ENCODE results near the gene TMEM244.

The TMEM244 gene

GRCh38 chr6:129860908-129861665 lies at the start of gene TMEM244:
Gene TMEM244, minus strand, starts transcription at chr6:129861315. Its CDS starts 127 bp downstream, at chr6:129861188.
- Histone ChIP-seq H3K27me3 (ENCODE audit: insufficient read depth, low read length) (no peaks in the 10 kb centered on the region), H3K4me1 (ENCODE audit: insufficient read depth, low read length) (peaks cover 7% of the 10 kb centered on the region; the same call in 1 of the 2 replicates), H3K4me3 (ENCODE audit: low read length) (no peak within 1 kb of the TSS), H3K9me3 (ENCODE audit: insufficient read depth, low read depth, low read length) (no peaks in the 10 kb centered on the region), H3K36me3 (ENCODE audit: insufficient read depth, low read depth, low read length) (no peaks in the 10 kb centered on the region), H3K27ac (ENCODE audit: low read length) (no peak within 1 kb of the TSS), H3K9ac (ENCODE audit: low read depth, low read length) (no peak within 1 kb of the TSS)

GRCh38 chr6:129908858-129909257 lies 47.7 kb upstream of the TMEM244 start:
- Histone ChIP-seq H3K4me1 (ENCODE audit: insufficient read depth, low read length) (no peaks in the 10 kb centered on the region), H3K27ac (ENCODE audit: low read length) (no peak overlapping the region), H3K9ac (ENCODE audit: low read depth, low read length) (no peak overlapping the region), H3K4me3 (ENCODE audit: low read length) (no peak overlapping the region), H3K36me3 (ENCODE audit: insufficient read depth, low read depth, low read length) (no peaks in the 10 kb centered on the region), H3K27me3 (ENCODE audit: insufficient read depth, low read length) (no peaks in the 10 kb centered on the region), H3K9me3 (ENCODE audit: insufficient read depth, low read depth, low read length) (no peaks in the 10 kb centered on the region)

- no peaks in the 10 kb centered on the region for H3K36me3 ChIP-seq (ENCODE audit: insufficient read depth, low read depth, low read length)
- H3K4me3 ChIP-seq (ENCODE audit: low read length), result no peak overlapping the region
- no peak overlapping the region for H3K9ac ChIP-seq (ENCODE audit: low read depth, low read length)
- no peaks in the 10 kb centered on the region for H3K9me3 ChIP-seq (ENCODE audit: insufficient read depth, low read depth, low read length)
- no peak overlapping the region for H3K27ac ChIP-seq (ENCODE audit: low read length)
- no peaks in the 10 kb centered on the region for H3K27me3 ChIP-seq (ENCODE audit: insufficient read depth, low read length)
- H3K4me1 ChIP-seq (ENCODE audit: insufficient read depth, low read length), result no peaks in the 10 kb centered on the region
Observed at GRCh38 chr6:129908356-129908755, 47.2 kb upstream of the TMEM244 start.

- no peaks in the 10 kb centered on the region for H3K9me3 ChIP-seq (ENCODE audit: insufficient read depth, low read depth, low read length)
- no peaks in the 10 kb centered on the region for H3K36me3 ChIP-seq (ENCODE audit: insufficient read depth, low read depth, low read length)
- H3K27me3 ChIP-seq (ENCODE audit: insufficient read depth, low read length), result no peaks in the 10 kb centered on the region
- no peak overlapping the region for H3K9ac ChIP-seq (ENCODE audit: low read depth, low read length)
- no peak overlapping the region for H3K27ac ChIP-seq (ENCODE audit: low read length)
- H3K4me3 ChIP-seq (ENCODE audit: low read length), result no peak overlapping the region
- no peaks in the 10 kb centered on the region for H3K4me1 ChIP-seq (ENCODE audit: insufficient read depth, low read length)
Observed at GRCh38 chr6:129906515-129907077, 45.5 kb upstream of the TMEM244 start.

- Histone ChIP-seq H3K9ac (ENCODE audit: low read depth, low read length) (no peak overlapping the region), H3K36me3 (ENCODE audit: insufficient read depth, low read depth, low read length) (no peaks in the 10 kb centered on the region), H3K4me3 (ENCODE audit: low read length) (no peak overlapping the region), H3K27me3 (ENCODE audit: insufficient read depth, low read length) (no peaks in the 10 kb centered on the region), H3K27ac (ENCODE audit: low read length) (no peak overlapping the region), H3K4me1 (ENCODE audit: insufficient read depth, low read length) (no peaks in the 10 kb centered on the region), H3K9me3 (ENCODE audit: insufficient read depth, low read depth, low read length) (no peaks in the 10 kb centered on the region)
Observed at GRCh38 chr6:129903082-129903481, 42.0 kb upstream of the TMEM244 start.

GRCh38 chr6:129902681-129903080 lies 41.6 kb upstream of the TMEM244 start:
- Histone ChIP-seq H3K4me1 (ENCODE audit: insufficient read depth, low read length) (no peaks in the 10 kb centered on the region), H3K27me3 (ENCODE audit: insufficient read depth, low read length) (no peaks in the 10 kb centered on the region), H3K36me3 (ENCODE audit: insufficient read depth, low read depth, low read length) (no peaks in the 10 kb centered on the region), H3K9me3 (ENCODE audit: insufficient read depth, low read depth, low read length) (no peaks in the 10 kb centered on the region), H3K4me3 (ENCODE audit: low read length) (no peak overlapping the region), H3K27ac (ENCODE audit: low read length) (no peak overlapping the region), H3K9ac (ENCODE audit: low read depth, low read length) (no peak overlapping the region)

- Histone ChIP-seq H3K27ac (ENCODE audit: low read length) (no peak overlapping the region), H3K4me1 (ENCODE audit: insufficient read depth, low read length) (no peaks in the 10 kb centered on the region), H3K9me3 (ENCODE audit: insufficient read depth, low read depth, low read length) (no peaks in the 10 kb centered on the region), H3K36me3 (ENCODE audit: insufficient read depth, low read depth, low read length) (no peaks in the 10 kb centered on the region), H3K9ac (ENCODE audit: low read depth, low read length) (no peak overlapping the region), H3K4me3 (ENCODE audit: low read length) (no peak overlapping the region), H3K27me3 (ENCODE audit: insufficient read depth, low read length) (no peaks in the 10 kb centered on the region)
Observed at GRCh38 chr6:129901910-129902309, 40.8 kb upstream of the TMEM244 start.

GRCh38 chr6:129895692-129896091 lies 34.6 kb upstream of the TMEM244 start:
- Histone ChIP-seq H3K27me3 (ENCODE audit: insufficient read depth, low read length) (no peaks in the 10 kb centered on the region), H3K27ac (ENCODE audit: low read length) (no peak overlapping the region), H3K4me3 (ENCODE audit: low read length) (no peak overlapping the region), H3K9ac (ENCODE audit: low read depth, low read length) (no peak overlapping the region), H3K4me1 (ENCODE audit: insufficient read depth, low read length) (no peaks in the 10 kb centered on the region), H3K36me3 (ENCODE audit: insufficient read depth, low read depth, low read length) (no peaks in the 10 kb centered on the region), H3K9me3 (ENCODE audit: insufficient read depth, low read depth, low read length) (no peaks in the 10 kb centered on the region)

- Histone ChIP-seq H3K9me3 (ENCODE audit: insufficient read depth, low read depth, low read length) (no peaks in the 10 kb centered on the region), H3K27ac (ENCODE audit: low read length) (no peak overlapping the region), H3K4me1 (ENCODE audit: insufficient read depth, low read length) (no peaks in the 10 kb centered on the region; the same call in 1 of the 2 replicates), H3K36me3 (ENCODE audit: insufficient read depth, low read depth, low read length) (no peaks in the 10 kb centered on the region), H3K4me3 (ENCODE audit: low read length) (no peak overlapping the region), H3K27me3 (ENCODE audit: insufficient read depth, low read length) (no peaks in the 10 kb centered on the region), H3K9ac (ENCODE audit: low read depth, low read length) (no peak overlapping the region)
Observed at GRCh38 chr6:129894921-129895320, 33.8 kb upstream of the TMEM244 start.

GRCh38 chr6:129893640-129894039 lies 32.5 kb upstream of the TMEM244 start:
- H3K9me3 ChIP-seq (ENCODE audit: insufficient read depth, low read depth, low read length), result no peaks in the 10 kb centered on the region
- H3K4me1 ChIP-seq (ENCODE audit: insufficient read depth, low read length), result no peaks in the 10 kb centered on the region; the same call in 1 of the 2 replicates
- no peaks in the 10 kb centered on the region for H3K36me3 ChIP-seq (ENCODE audit: insufficient read depth, low read depth, low read length)
- no peak overlapping the region for H3K9ac ChIP-seq (ENCODE audit: low read depth, low read length)
- no peak overlapping the region for H3K4me3 ChIP-seq (ENCODE audit: low read length)
- H3K27ac ChIP-seq (ENCODE audit: low read length), result no peak overlapping the region
- H3K27me3 ChIP-seq (ENCODE audit: insufficient read depth, low read length), result no peaks in the 10 kb centered on the region

- Histone ChIP-seq H3K9ac (ENCODE audit: low read depth, low read length) (no peak overlapping the region), H3K27me3 (ENCODE audit: insufficient read depth, low read length) (no peaks in the 10 kb centered on the region), H3K36me3 (ENCODE audit: insufficient read depth, low read depth, low read length) (no peaks in the 10 kb centered on the region), H3K4me3 (ENCODE audit: low read length) (no peak overlapping the region), H3K27ac (ENCODE audit: low read length) (no peak overlapping the region), H3K4me1 (ENCODE audit: insufficient read depth, low read length) (no peaks in the 10 kb centered on the region; the same call in 1 of the 2 replicates), H3K9me3 (ENCODE audit: insufficient read depth, low read depth, low read length) (no peaks in the 10 kb centered on the region)
Observed at GRCh38 chr6:129890701-129891100, 29.6 kb upstream of the TMEM244 start.

- Histone ChIP-seq H3K4me3 (ENCODE audit: low read length) (no peak overlapping the region), H3K9me3 (ENCODE audit: insufficient read depth, low read depth, low read length) (no peaks in the 10 kb centered on the region), H3K9ac (ENCODE audit: low read depth, low read length) (no peak overlapping the region), H3K36me3 (ENCODE audit: insufficient read depth, low read depth, low read length) (no peaks in the 10 kb centered on the region), H3K4me1 (ENCODE audit: insufficient read depth, low read length) (no peaks in the 10 kb centered on the region; the same call in 1 of the 2 replicates), H3K27ac (ENCODE audit: low read length) (no peak overlapping the region), H3K27me3 (ENCODE audit: insufficient read depth, low read length) (no peaks in the 10 kb centered on the region)
Observed at GRCh38 chr6:129890164-129890563, 29.0 kb upstream of the TMEM244 start.

Measured in iPS-20b (cell line).